CD4-positive, CD25-positive, alpha-beta regulatory T cell (primary cell): ENCODE results near the gene PRKAR1B. TPM values are rescaled to one million over a fixed set of nuclear protein-coding genes. Genes with fewer than 3 reads are reported as not detected.

Experiments used
- ATAC-seq, 2 donors: fragments of 150-1000 bp; cut with Tn5 transposase; one replicate each; pipeline ENCODE4 v1.10.0; 2021; ENCODE audit warnings: low read depth in 2 of 2, moderate number of reproducible peaks in 2 of 2, moderate library complexity in 1 of 2
- DNase-seq, 3 donors: peaks; one replicate each; pipeline versions ENCODE4 v3.0.0 to v3.0.0-alpha.2; 2012 to 2022; ENCODE audit warnings: mixed read lengths in 1 of 3
- H3K27ac ChIP-seq: one replicate; pipeline ENCODE4 v1.7.0; 2013; ENCODE audit warnings: mild to moderate bottlenecking, low read length; ENCODE audit not compliant: insufficient read depth, poor library complexity, severe bottlenecking
- H3K27me3 ChIP-seq: one replicate; pipeline ENCODE4 v1.7.0; 2013; ENCODE audit warnings: low read length; ENCODE audit not compliant: control insufficient read depth, insufficient read depth
- H3K36me3 ChIP-seq: one replicate; pipeline ENCODE4 v1.7.0; 2013; ENCODE audit warnings: mild to moderate bottlenecking, low read length, moderate library complexity; ENCODE audit not compliant: control insufficient read depth, insufficient read depth
- H3K4me1 ChIP-seq: 2 replicates; pipeline ENCODE4 v1.7.0; 2013; ENCODE audit warnings: mild to moderate bottlenecking, low read length; ENCODE audit not compliant: insufficient read depth, control insufficient read depth, poor library complexity, severe bottlenecking
- H3K4me3 ChIP-seq: one replicate; pipeline ENCODE4 v1.7.0; 2013; ENCODE audit warnings: low read depth, mild to moderate bottlenecking, low read length, moderate library complexity
- H3K9me3 ChIP-seq, 2 experiments: 1 replicate in 1 of 2; 2 replicates in 1 of 2; pipeline ENCODE4 v1.7.0; 2013; ENCODE audit warnings: low read length in 2 of 2, mild to moderate bottlenecking in 1 of 2, moderate library complexity in 1 of 2; ENCODE audit not compliant: control insufficient read depth in 2 of 2
- H3K27ac Mint-ChIP-seq, 3 donors: one replicate each; pipeline ENCODE4 v1.8.0; 2020 to 2022; ENCODE audit warnings: mild to moderate bottlenecking in 3 of 3, mixed read lengths in 3 of 3, moderate library complexity in 2 of 3
- H3K27me3 Mint-ChIP-seq: one replicate; pipeline ENCODE4 v1.8.0; 2022; ENCODE audit warnings: mild to moderate bottlenecking, mixed read lengths
- H3K36me3 Mint-ChIP-seq: one replicate; pipeline ENCODE4 v1.8.0; 2020; ENCODE audit warnings: mixed read lengths
- H3K4me1 Mint-ChIP-seq, 4 donors: one replicate each; pipeline ENCODE4 v1.8.0; 2020 to 2022; ENCODE audit warnings: mixed read lengths in 4 of 4, mild to moderate bottlenecking in 1 of 4
- H3K4me3 Mint-ChIP-seq, 4 donors: one replicate each; pipeline ENCODE4 v1.8.0; 2020 to 2022; ENCODE audit warnings: mild to moderate bottlenecking in 4 of 4, mixed read lengths in 4 of 4, moderate library complexity in 3 of 4
- H3K9me3 Mint-ChIP-seq, 7 donors: one replicate each; pipeline ENCODE4 v1.8.0; 2020 to 2022; ENCODE audit warnings: mixed read lengths in 7 of 7, mild to moderate bottlenecking in 3 of 7, moderate library complexity in 2 of 7
- polyA plus RNA-seq, 4 donors: library from polyadenylated mRNA; unstranded; fragments of 300-500 nt; fragmentation: Illumina TruSeq; gene quantifications; one replicate each; pipeline ENCODE4 v1.2.3, GENCODE V29; 2021
- total RNA-seq: library from RNA; stranded (reverse); gene quantifications from one replicate; pipeline ENCODE4 v1.2.3, GENCODE V29; 2022

PRKAR1B gene
- total and polyA plus RNA-seq, 5 donors from 2014 or later: 4.9 to 12.5 (median 6.8) TPM

DNA sequence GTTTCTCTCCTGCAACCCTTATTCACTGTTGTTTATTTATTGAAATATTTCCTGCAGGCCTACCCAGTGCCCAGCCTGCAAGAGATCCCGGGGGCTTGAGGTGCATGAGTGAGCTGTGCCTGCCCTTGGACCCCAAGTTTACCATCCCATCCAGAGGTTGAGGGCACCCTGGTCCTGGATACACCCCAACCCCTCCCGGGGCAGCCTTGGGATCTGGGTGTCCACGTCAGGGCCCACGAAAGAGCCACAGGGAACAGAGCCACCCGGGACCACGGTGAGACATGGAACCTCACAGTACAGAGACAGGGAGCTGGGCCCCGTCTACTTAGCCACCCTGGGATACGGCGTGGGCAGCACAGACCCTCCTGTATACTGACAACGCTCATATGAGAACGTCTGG, 178.7 kb downstream of the PRKAR1B start:
- Mint-ChIP-seq H3K4me1 (no peaks in the 10 kb centered on the region), H3K27ac (peak overlapping the region in 1 of 3 donors; percentile 53), H3K36me3 (peaks cover 8% of the 10 kb centered on the region)

GRCh38 chr7:545470-545869, 181.6 kb downstream of the PRKAR1B start:
- no peak overlapping the region for H3K4me3 ChIP-seq
- H3K36me3 Mint-ChIP-seq: peaks cover 8% of the 10 kb centered on the region
- ATAC-seq (no peak), DNase-seq (no peak)
- peaks cover 0 to 2% (median 0%) of the 10 kb centered on the region in 4 donors for H3K4me1 Mint-ChIP-seq
- no peaks in the 10 kb centered on the region for H3K9me3 ChIP-seq
- no peak overlapping the region for H3K4me3 Mint-ChIP-seq
- peaks cover 0 to 5% (median 0%) of the 10 kb centered on the region in 7 donors for H3K9me3 Mint-ChIP-seq
- H3K27ac ChIP-seq: no peak overlapping the region
- no peaks in the 10 kb centered on the region for H3K27me3 Mint-ChIP-seq
- no peak overlapping the region for H3K27ac Mint-ChIP-seq
- no peaks in the 10 kb centered on the region for H3K4me1 ChIP-seq
- H3K36me3 ChIP-seq: no peaks in the 10 kb centered on the region
- H3K27me3 ChIP-seq: no peaks in the 10 kb centered on the region

More for the DNA sequence above, 178.7 kb downstream of the PRKAR1B start:
- H3K27me3 Mint-ChIP-seq: no peaks in the 10 kb centered on the region
- peaks cover 0 to 5% (median 0%) of the 10 kb centered on the region in 7 donors for H3K9me3 Mint-ChIP-seq
- DNase-seq: no peak
- Histone ChIP-seq H3K36me3 (no peaks in the 10 kb centered on the region), H3K27ac (no peak overlapping the region), H3K4me3 (no peak overlapping the region), H3K9me3 (no peaks in the 10 kb centered on the region), H3K27me3 (no peaks in the 10 kb centered on the region), H3K4me1 (no peaks in the 10 kb centered on the region)
- no peak for ATAC-seq
- no peak overlapping the region for H3K4me3 Mint-ChIP-seq

DNA sequence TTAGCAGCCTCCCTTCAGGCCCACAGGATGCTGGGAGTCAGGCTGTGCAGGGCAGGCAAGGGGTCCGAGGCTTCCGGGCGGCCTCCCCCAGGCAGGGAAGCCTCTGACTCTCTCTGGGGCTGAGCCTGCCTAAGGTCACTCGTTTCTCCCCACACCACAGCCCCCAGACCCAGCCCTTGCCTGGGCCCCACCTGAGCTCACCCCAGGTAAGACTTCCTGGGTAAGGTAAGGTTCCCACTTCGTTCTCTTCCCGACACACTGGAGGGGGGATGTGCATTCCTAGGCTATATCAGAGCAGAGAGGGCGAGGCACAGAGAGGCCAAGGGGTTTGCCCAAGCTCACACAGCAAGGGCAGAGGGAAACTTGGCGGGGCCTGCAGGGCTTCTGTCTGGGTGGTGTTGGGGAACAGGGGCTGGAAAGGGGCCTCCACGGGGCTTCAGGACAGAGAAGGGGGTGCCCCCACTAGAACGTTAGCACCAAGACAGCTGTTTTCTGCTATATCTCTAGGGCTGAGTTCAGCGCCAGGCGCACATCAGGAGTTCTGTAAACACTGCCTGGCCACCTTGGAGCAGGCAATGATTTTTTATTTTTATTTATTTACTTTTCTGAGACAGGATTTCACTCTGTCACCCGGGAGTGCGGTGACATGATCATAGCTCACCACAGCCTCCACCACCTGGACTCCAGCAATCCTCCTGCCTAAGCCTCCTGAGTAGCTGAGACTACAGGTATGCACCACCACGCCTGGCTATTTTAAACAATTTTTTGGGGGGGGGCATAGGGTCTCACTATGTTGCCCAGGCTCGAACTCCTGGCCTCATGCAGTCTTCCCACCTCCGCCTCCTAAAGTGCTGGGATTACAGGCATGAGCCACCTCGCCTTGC, 182.5 kb downstream of the PRKAR1B start:
- Mint-ChIP-seq H3K36me3 (peaks cover 8% of the 10 kb centered on the region), H3K27ac (no peak overlapping the region)
- H3K27ac ChIP-seq: no peak overlapping the region

DNA sequence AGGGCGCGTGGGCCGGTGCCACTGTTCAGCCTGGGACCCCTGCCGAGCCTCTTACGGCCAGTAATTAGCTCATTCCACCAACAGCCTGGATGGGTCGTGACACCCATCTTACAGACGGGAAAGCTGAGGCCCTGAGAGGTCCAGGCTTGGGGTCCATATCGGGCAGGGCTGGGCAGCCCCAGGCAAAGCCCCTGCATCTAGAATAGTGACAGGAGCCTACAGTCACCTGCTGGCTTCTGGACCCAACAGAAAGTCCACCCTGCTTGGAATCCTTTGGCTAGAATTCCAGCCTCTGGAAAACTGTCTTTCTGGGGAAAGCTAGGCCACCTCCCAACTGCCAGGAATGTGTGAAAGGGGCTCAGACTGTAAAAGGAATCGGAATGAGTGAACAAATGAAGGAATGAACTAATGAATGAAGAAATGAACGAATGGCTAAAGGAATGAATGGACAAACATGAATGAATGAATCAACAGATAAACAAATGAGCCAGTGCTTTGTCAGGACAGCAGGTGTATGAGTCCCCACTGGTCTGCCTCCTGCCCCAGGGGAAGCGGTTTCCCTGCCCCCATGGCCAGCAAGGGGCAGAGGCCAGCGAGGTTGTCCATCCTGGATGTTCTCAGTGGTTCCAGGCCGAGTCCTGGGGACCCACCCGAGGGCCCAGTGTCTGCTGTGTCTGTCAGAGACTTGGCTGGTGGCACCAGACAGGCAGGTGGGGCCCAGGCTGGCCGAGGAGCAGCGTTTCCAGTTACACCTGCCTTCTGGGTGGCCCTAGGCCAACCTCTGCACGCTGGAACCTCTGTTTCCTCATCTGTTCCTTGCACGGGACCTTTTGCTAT, 183.4 kb downstream of the PRKAR1B start:
- Mint-ChIP-seq H3K27me3 (no peaks in the 10 kb centered on the region), H3K36me3 (peaks cover 1% of the 10 kb centered on the region), H3K9me3 (peaks cover 0 to 5% (median 0%) of the 10 kb centered on the region in 7 donors), H3K27ac (no peak overlapping the region), H3K4me1 (peaks cover 0 to 2% (median 0%) of the 10 kb centered on the region in 4 donors), H3K4me3 (no peak overlapping the region)
- H3K4me1 ChIP-seq: no peaks in the 10 kb centered on the region
- no peak overlapping the region for H3K27ac ChIP-seq
- DNase-seq (no peak), ATAC-seq (no peak)
- no peaks in the 10 kb centered on the region for H3K36me3 ChIP-seq
- no peaks in the 10 kb centered on the region for H3K9me3 ChIP-seq
- H3K27me3 ChIP-seq: no peaks in the 10 kb centered on the region
- H3K4me3 ChIP-seq: no peak overlapping the region

More for the DNA sequence above, 182.5 kb downstream of the PRKAR1B start:
- Histone ChIP-seq H3K9me3 (no peaks in the 10 kb centered on the region), H3K27me3 (no peaks in the 10 kb centered on the region), H3K4me1 (no peaks in the 10 kb centered on the region), H3K36me3 (no peaks in the 10 kb centered on the region), H3K4me3 (no peak overlapping the region)
- no peak for DNase-seq
- H3K4me3 Mint-ChIP-seq: no peak overlapping the region
- peaks cover 0 to 2% (median 0%) of the 10 kb centered on the region in 4 donors for H3K4me1 Mint-ChIP-seq
- no peaks in the 10 kb centered on the region for H3K27me3 Mint-ChIP-seq
- ATAC-seq: no peak
- H3K9me3 Mint-ChIP-seq: peaks cover 0 to 5% (median 0%) of the 10 kb centered on the region in 7 donors

GRCh38 chr7:542713-543500, 184.2 kb downstream of the PRKAR1B start:
- Histone ChIP-seq H3K9me3 (no peaks in the 10 kb centered on the region), H3K27me3 (no peaks in the 10 kb centered on the region), H3K27ac (no peak overlapping the region), H3K4me1 (no peaks in the 10 kb centered on the region), H3K4me3 (no peak overlapping the region), H3K36me3 (no peaks in the 10 kb centered on the region)
- H3K27ac Mint-ChIP-seq: no peak overlapping the region
- H3K4me3 Mint-ChIP-seq: no peak overlapping the region
- no peaks in the 10 kb centered on the region for H3K27me3 Mint-ChIP-seq
- H3K9me3 Mint-ChIP-seq: peaks cover 0 to 5% (median 0%) of the 10 kb centered on the region in 7 donors
- H3K4me1 Mint-ChIP-seq: peaks cover 0 to 2% (median 0%) of the 10 kb centered on the region in 4 donors
- no peak for ATAC-seq
- no peak for DNase-seq
- H3K36me3 Mint-ChIP-seq: no peaks in the 10 kb centered on the region

GRCh38 chr7:542131-542712, 184.9 kb downstream of the PRKAR1B start:
- H3K9me3 Mint-ChIP-seq: peaks cover 0 to 5% (median 0%) of the 10 kb centered on the region in 7 donors
- no peaks in the 10 kb centered on the region for H3K27me3 ChIP-seq
- no peak overlapping the region for H3K27ac ChIP-seq
- ATAC-seq (no peak), DNase-seq (no peak)
- H3K27me3 Mint-ChIP-seq: no peaks in the 10 kb centered on the region
- H3K4me1 ChIP-seq: no peaks in the 10 kb centered on the region
- H3K36me3 Mint-ChIP-seq: no peaks in the 10 kb centered on the region
- H3K4me3 ChIP-seq: no peak overlapping the region
- H3K4me1 Mint-ChIP-seq: peaks cover 0 to 2% (median 0%) of the 10 kb centered on the region in 4 donors
- no peaks in the 10 kb centered on the region for H3K36me3 ChIP-seq
- no peak overlapping the region for H3K4me3 Mint-ChIP-seq
- H3K27ac Mint-ChIP-seq: no peak overlapping the region
- H3K9me3 ChIP-seq: no peaks in the 10 kb centered on the region

- H3K36me3 ChIP-seq: no peaks in the 10 kb centered on the region
- Mint-ChIP-seq H3K9me3 (peaks cover 0 to 5% (median 0%) of the 10 kb centered on the region in 7 donors), H3K4me1 (peaks cover 0 to 2% (median 0%) of the 10 kb centered on the region in 4 donors), H3K27me3 (no peaks in the 10 kb centered on the region), H3K36me3 (no peaks in the 10 kb centered on the region), H3K27ac (no peak overlapping the region), H3K4me3 (no peak overlapping the region)
- H3K4me1 ChIP-seq: no peaks in the 10 kb centered on the region
- no peaks in the 10 kb centered on the region for H3K9me3 ChIP-seq
- H3K27me3 ChIP-seq: no peaks in the 10 kb centered on the region
- no peak overlapping the region for H3K27ac ChIP-seq
- H3K4me3 ChIP-seq: no peak overlapping the region
- no peak for ATAC-seq
- no peak for DNase-seq
Measured at GRCh38 chr7:541661-542060, 185.4 kb downstream of the PRKAR1B start.
